Neural progenitor cell (in vitro differentiated cells): ENCODE data around the gene PIK3R3. TPM values are rescaled to one million over a fixed set of nuclear protein-coding genes. Genes with fewer than 3 reads are reported as not detected.

Experiments
- DNase-seq: peaks from one replicate; pipeline ENCODE4 v3.0.0-alpha.2; 2016; ENCODE audit warnings: low spot score
- H2AFZ ChIP-seq: fragments of 200-600 bp; sonication (generic); replicated peaks from 2 replicates; pipeline ENCODE4 v1.6.1; 2016; ENCODE audit warnings: antibody characterized with exemption
- H3F3A ChIP-seq: fragments of 200-600 bp; sonication (generic); 2 replicates; pipeline ENCODE4 v1.6.1; 2016; ENCODE audit warnings: antibody characterized with exemption, low read depth
- H3K27ac ChIP-seq: fragments of 200-600 bp; sonication (generic); 2 replicates; pipeline ENCODE4 v1.5.1; 2016; ENCODE audit warnings: mild to moderate bottlenecking
- H3K27me3 ChIP-seq: fragments of 200-600 bp; sonication (generic); 2 replicates; pipeline ENCODE4 v1.6.1; 2016; ENCODE audit warnings: mild to moderate bottlenecking, moderate library complexity
- H3K36me3 ChIP-seq: fragments of 200-600 bp; sonication (generic); 2 replicates; pipeline ENCODE4 v1.5.1; 2016
- H3K4me1 ChIP-seq: fragments of 200-600 bp; sonication (generic); 2 replicates; pipeline ENCODE4 v1.6.1; 2016; ENCODE audit warnings: mixed run types
- H3K4me2 ChIP-seq: fragments of 200-600 bp; sonication (generic); 2 replicates; pipeline ENCODE4 v1.6.1; 2016
- H3K4me3 ChIP-seq: fragments of 200-600 bp; sonication (generic); 2 replicates; pipeline ENCODE4 v1.5.1; 2016
- H3K79me2 ChIP-seq: fragments of 200-600 bp; sonication (generic); 2 replicates; pipeline ENCODE4 v1.6.1; 2016; ENCODE audit warnings: low read depth
- H3K9ac ChIP-seq: fragments of 200-600 bp; sonication (generic); 2 replicates; pipeline ENCODE4 v1.6.1; 2016
- H3K9me3 ChIP-seq: fragments of 200-600 bp; sonication (generic); 2 replicates; pipeline ENCODE4 v1.5.1; 2016; ENCODE audit warnings: low read depth
- H4K20me1 ChIP-seq: fragments of 200-600 bp; sonication (generic); 2 replicates; pipeline ENCODE4 v1.6.1; 2016; ENCODE audit warnings: low read depth
- H3K27ac Mint-ChIP-seq: 3 replicates; pipeline ENCODE4 v1.8.0; 2021; ENCODE audit warnings: mixed read lengths
- H3K27me3 Mint-ChIP-seq: 2 replicates; pipeline ENCODE4 v1.8.0; 2022; ENCODE audit warnings: low read depth, mild to moderate bottlenecking, inconsistent platforms, moderate library complexity, mixed read lengths; ENCODE audit not compliant: insufficient read depth
- H3K36me3 Mint-ChIP-seq: 3 replicates; pipeline ENCODE4 v1.8.0; 2021; ENCODE audit warnings: mixed read lengths
- H3K4me1 Mint-ChIP-seq: 3 replicates; pipeline ENCODE4 v1.8.0; 2021; ENCODE audit warnings: mixed read lengths
- H3K4me3 Mint-ChIP-seq: 3 replicates; pipeline ENCODE4 v1.8.0; 2021; ENCODE audit warnings: mild to moderate bottlenecking, moderate library complexity, mixed read lengths
- H3K9me3 Mint-ChIP-seq: 3 replicates; pipeline ENCODE4 v1.8.0; 2020; ENCODE audit warnings: mixed read lengths
- CTCF ChIP-seq: fragments of 200-600 bp; sonication (generic); IDR thresholded peaks from 2 replicates; pipeline ENCODE4 v1.5.1; 2017; ENCODE audit warnings: antibody characterized with exemption, mild to moderate bottlenecking
- EZH2 ChIP-seq: fragments of 200-600 bp; sonication (generic); IDR thresholded peaks from 2 replicates; pipeline ENCODE4 v1.6.1; 2017; ENCODE audit warnings: antibody characterized with exemption, mild to moderate bottlenecking, moderate library complexity
- EZH2phosphoT487 ChIP-seq: fragments of 200-600 bp; sonication (generic); IDR thresholded peaks from 2 replicates; pipeline ENCODE4 v1.6.1; 2017; ENCODE audit warnings: antibody characterized with exemption
- total RNA-seq: library from RNA; depleted of rRNA; stranded (reverse); fragments of >200 nt; gene quantifications from 2 replicates; pipeline ENCODE4 v1.2.3, GENCODE V29; 2015; ENCODE audit warnings: low replicate concordance

Gene PIK3R3
- total RNA-seq, 1 donor from 2014 or later: 107 TPM

- Histone ChIP-seq H2AFZ (no peak overlapping the region), H3K4me1 (peaks cover 42% of the 10 kb centered on the region), H3K4me3 (no peak overlapping the region), H3K27ac (no peak overlapping the region), H3K79me2 (peaks cover 25% of the 10 kb centered on the region), H3K36me3 (no peaks in the 10 kb centered on the region), H3K4me2 (peak overlapping the region; percentile 83), H3F3A (peaks cover 55% of the 10 kb centered on the region), H3K27me3 (no peaks in the 10 kb centered on the region), H3K9me3 (no peaks in the 10 kb centered on the region), H3K9ac (no peak overlapping the region), H4K20me1 (peaks cover 15% of the 10 kb centered on the region)
- H3K27me3 Mint-ChIP-seq: peaks cover 2% of the 10 kb centered on the region
- no peak for DNase-seq
- H3K4me1 Mint-ChIP-seq: peaks cover 40% of the 10 kb centered on the region
- no peak overlapping the region for H3K4me3 Mint-ChIP-seq
- no peaks in the 10 kb centered on the region for H3K9me3 Mint-ChIP-seq
- H3K36me3 Mint-ChIP-seq: no peaks in the 10 kb centered on the region
- TF ChIP-seq EZH2phosphoT487: no peak
- no peak for TF ChIP-seq EZH2
- TF ChIP-seq CTCF: no peak
- H3K27ac Mint-ChIP-seq: no peak overlapping the region
Measured at GRCh38 chr1:46134660-46135331, 2.4 kb upstream of the PIK3R3 start.

GRCh38 chr1:46133781-46134350 lies 1.4 kb upstream of the PIK3R3 start:
- no peak for TF ChIP-seq EZH2
- no peak for TF ChIP-seq EZH2phosphoT487
- TF ChIP-seq CTCF: no peak
- peak overlapping the region; percentile 100 for H3K27ac Mint-ChIP-seq
- H3K79me2 ChIP-seq: peaks cover 35% of the 10 kb centered on the region
- no peaks in the 10 kb centered on the region for H3K36me3 ChIP-seq
- no peaks in the 10 kb centered on the region for H3K36me3 Mint-ChIP-seq
- peaks cover 50% of the 10 kb centered on the region for H3K4me1 ChIP-seq
- H3K4me2 ChIP-seq: peak overlapping the region; percentile 83
- no peaks in the 10 kb centered on the region for H3K27me3 ChIP-seq
- no peaks in the 10 kb centered on the region for H3K9me3 Mint-ChIP-seq
- H2AFZ ChIP-seq: peak overlapping the region; percentile 18
- DNase-seq: peak; percentile 62
- peaks cover 47% of the 10 kb centered on the region for H3K4me1 Mint-ChIP-seq
- no peaks in the 10 kb centered on the region for H3K9me3 ChIP-seq
- H3K27me3 Mint-ChIP-seq: peaks cover 2% of the 10 kb centered on the region
- peaks cover 24% of the 10 kb centered on the region for H4K20me1 ChIP-seq
- H3K9ac ChIP-seq: peak overlapping the region; percentile 21
- peaks cover 55% of the 10 kb centered on the region for H3F3A ChIP-seq
- peak overlapping the region; percentile 95 for H3K4me3 ChIP-seq
- H3K27ac ChIP-seq: peak overlapping the region; percentile 100
- H3K4me3 Mint-ChIP-seq: peak overlapping the region; percentile 97

GRCh38 chr1:46133181-46133658 lies 791 bp upstream of the PIK3R3 start:
- peak overlapping the region; percentile 100 for H3K27ac Mint-ChIP-seq
- no peaks in the 10 kb centered on the region for H3K27me3 ChIP-seq
- peak overlapping the region; percentile 100 for H3K27ac ChIP-seq
- peaks cover 31% of the 10 kb centered on the region for H4K20me1 ChIP-seq
- peaks cover 41% of the 10 kb centered on the region for H3K79me2 ChIP-seq
- peak overlapping the region; percentile 83 for H3K4me2 ChIP-seq
- peaks cover 2% of the 10 kb centered on the region for H3K27me3 Mint-ChIP-seq
- no peaks in the 10 kb centered on the region for H3K36me3 ChIP-seq
- peak overlapping the region; percentile 21 for H3K9ac ChIP-seq
- H3K4me1 Mint-ChIP-seq: peaks cover 49% of the 10 kb centered on the region
- no peak for TF ChIP-seq EZH2phosphoT487
- H3K4me3 ChIP-seq: peak overlapping the region; percentile 95
- peak overlapping the region; percentile 18 for H2AFZ ChIP-seq
- DNase-seq: no peak
- H3K4me3 Mint-ChIP-seq: peak overlapping the region; percentile 97
- no peaks in the 10 kb centered on the region for H3K9me3 Mint-ChIP-seq
- no peaks in the 10 kb centered on the region for H3K36me3 Mint-ChIP-seq
- H3K4me1 ChIP-seq: peaks cover 51% of the 10 kb centered on the region
- no peaks in the 10 kb centered on the region for H3K9me3 ChIP-seq
- H3F3A ChIP-seq: peaks cover 55% of the 10 kb centered on the region
